Suppressor macrophage treated with lipopolysaccharide for 4 hours (primary cell): ENCODE data around the gene ZNF365.

ENCODE experiments used
- DNase-seq: peaks from one replicate; pipeline ENCODE4 v3.0.0-alpha.2; 2020

Gene ZNF365

GRCh38 chr10:62424026-62424425 is 49.9 kb downstream of the ZNF365 start:
- DNase-seq, result no peak

DNA sequence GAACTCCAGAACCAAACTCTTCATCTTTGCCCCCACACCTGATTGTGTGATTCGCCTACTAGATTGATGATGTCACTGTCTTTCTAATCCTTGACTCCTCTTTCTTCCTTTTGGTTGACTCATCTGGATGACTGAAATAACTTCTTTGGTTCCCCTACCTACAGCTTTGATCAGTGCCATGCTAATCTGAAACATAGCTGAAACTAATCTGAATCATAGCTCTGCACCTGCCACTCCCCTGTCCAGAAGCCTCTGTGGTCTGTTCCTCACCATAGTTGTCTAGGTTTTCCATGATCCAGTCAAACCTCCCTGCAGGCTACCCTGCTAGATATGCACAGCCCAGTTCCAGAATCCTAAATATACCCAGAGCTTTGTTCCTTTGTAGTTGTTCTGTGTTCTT is 51.9 kb downstream of the ZNF365 start:
- DNase-seq, result no peak

GRCh38 chr10:62426600-62426999 is 52.4 kb downstream of the ZNF365 start:
- DNase-seq, result no peak

DNA sequence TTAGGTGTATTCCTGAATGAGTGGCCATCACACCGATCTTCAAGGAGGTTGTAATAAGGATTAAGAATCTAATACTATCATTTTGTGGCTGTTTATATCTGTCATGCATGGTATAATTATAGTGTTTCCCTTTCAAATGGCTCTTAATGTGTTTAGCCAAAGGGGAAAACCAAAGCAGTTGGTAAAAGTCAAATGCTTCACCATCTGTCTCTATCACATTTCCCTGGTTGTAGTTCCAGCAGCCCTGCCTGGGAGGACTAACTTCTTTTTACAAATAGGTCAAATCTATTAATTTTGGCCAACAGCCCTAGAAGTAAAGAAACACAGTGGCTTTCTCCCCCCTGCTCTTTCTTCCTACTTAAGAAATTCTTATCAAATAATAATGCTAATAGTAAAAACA is 56.7 kb downstream of the ZNF365 start:
- no peak for DNase-seq

DNA sequence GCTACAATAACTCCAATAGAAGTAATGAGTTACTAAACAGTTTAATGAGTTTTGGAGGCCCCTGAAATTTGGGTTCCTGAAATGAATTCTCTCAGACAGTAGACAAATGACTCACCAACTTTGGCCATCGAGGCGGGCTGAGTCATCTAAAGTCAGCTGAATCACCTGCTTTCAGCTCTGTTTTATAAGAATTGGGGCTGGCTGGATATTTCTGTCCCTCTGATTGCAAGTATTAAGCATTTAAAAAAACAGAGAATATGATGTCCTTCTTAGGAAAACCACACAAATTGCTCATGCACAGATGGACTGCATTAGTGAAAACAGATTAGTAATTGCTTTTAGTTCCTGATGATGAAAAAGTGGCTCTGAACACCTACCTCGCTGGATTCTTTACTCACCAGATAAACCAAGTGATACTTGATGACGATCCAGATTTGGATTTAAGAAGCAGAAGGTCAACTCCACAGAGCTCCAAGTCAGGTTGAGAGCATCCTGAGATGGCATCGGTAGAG is 59.1 kb downstream of the ZNF365 start:
- DNase-seq, result peak; percentile 76

DNA sequence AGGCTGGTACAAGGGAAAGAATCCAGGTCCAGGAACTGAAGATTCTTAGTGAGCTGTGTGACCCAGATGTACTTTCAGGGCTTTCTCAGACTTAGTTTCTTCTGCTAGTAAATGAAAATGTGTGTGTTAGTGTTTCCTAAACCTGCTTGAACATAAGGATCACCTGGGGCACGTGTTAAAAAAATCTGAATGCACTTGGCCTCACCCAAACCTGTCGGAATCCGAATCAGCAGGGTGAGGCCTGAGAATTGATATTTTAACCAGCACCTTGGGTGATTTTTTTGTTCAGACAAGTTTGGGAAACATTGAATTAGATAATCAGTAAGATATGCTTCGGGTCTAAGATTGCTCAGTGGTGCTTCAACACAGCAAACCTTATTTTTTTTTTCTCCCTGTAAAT is 59.7 kb downstream of the ZNF365 start:
- no peak for DNase-seq

DNA sequence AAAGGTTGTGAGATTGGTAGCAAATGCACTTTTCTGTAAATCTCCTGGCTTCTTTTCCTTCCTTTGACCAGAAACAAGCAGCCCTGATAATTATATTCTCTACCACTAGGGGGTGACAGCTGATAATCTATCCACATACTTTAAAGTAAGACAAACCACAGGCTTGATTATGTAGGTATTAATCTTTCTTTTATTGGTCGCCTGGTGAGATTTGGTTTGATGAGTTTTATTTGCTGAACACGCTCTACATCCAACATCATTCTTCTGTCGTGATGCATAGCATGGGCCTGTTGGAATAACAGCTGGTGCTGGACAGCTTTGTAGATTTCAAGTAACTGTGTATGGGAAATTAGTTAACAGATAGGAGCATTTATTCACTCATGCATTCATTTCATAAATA is 63.5 kb downstream of the ZNF365 start:
- DNase-seq, result peak; percentile 83

- no peak for DNase-seq
These were observed 67.8 kb downstream of the ZNF365 start for GRCh38 chr10:62442006-62442405.

GRCh38 chr10:62442894-62443669 is 68.9 kb downstream of the ZNF365 start:
- DNase-seq, result no peak

DNA sequence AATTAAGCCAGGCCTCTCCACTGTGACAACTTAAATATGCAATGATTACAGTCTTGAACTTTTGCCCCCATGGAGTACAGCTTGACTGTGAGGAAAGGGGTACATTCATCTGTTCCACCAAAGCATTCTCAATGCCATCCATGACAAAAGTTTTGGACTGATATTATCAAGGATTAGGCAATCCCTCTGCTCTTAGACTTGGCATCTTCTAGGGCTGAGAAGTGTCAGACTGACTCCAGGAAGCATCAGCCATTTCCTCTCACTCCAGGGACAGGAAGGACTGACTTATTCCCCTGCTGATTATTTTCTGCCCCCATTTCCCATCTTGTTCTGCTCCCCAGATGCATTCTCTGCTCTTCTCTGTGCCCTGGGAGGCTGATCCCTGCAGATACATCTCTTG is 69.7 kb downstream of the ZNF365 start:
- DNase-seq, result no peak

DNA sequence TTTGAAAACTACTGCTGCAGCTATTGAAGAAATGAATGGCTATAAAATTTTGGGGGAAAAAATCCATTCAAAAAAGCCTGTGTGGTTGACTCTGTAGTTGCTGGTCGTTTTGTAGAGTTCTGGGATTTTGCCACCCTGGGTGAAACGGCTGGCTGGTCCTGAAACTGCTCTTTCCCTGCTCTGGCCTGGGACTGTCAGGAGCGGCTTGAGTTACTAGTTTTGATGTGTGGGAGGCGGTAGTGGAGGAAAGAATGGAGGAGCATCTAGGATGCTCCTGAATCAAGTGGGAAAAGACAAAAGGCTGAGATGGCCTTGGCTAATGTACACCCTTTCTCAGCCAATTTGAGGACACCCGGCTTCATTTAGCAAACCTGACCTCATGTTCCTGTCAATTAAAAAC is 72.5 kb downstream of the ZNF365 start:
- DNase-seq, result no peak

GRCh38 chr10:62450912-62451610 is 76.9 kb downstream of the ZNF365 start:
- peak; percentile 24 for DNase-seq

DNA sequence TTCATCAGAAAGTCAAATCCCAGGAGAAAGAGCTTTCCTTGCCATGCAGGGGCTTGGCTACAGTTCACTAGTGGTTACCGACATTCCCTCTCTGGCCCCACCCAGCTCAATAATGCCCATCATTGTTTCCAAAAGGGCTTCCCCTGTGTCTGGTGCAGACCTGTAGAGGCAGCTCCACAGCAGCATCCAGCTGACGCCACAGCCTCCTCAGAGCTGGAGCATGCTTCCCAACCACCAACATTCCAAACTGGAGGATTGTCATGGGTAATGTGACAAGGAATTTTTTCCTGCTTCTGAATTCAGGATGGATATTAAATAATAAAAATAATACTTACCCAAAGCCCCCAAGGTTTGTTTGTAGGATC is 77.4 kb downstream of the ZNF365 start:
- no peak for DNase-seq
